ENCODE results near the gene LRMDA.

DNA sequence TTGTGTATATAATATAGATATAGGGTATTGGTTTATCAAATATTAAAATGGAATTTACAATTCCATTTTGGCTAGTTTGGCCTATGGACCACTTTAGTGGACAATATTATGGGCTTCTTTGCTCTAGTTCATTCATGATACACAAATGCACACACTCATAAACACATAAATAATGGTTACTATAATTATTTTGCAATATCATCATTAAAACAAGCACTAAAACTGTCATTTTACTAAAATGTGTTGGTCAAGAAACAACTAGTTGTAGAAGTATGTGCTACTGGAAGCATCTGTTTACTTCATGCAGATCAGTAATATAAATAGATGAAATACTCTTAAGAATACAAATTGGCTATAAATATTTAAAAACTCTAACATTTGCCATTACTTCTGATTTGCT is 1131.9 kb downstream of the LRMDA start:
- TF ChIP-seq, protein P1, sequence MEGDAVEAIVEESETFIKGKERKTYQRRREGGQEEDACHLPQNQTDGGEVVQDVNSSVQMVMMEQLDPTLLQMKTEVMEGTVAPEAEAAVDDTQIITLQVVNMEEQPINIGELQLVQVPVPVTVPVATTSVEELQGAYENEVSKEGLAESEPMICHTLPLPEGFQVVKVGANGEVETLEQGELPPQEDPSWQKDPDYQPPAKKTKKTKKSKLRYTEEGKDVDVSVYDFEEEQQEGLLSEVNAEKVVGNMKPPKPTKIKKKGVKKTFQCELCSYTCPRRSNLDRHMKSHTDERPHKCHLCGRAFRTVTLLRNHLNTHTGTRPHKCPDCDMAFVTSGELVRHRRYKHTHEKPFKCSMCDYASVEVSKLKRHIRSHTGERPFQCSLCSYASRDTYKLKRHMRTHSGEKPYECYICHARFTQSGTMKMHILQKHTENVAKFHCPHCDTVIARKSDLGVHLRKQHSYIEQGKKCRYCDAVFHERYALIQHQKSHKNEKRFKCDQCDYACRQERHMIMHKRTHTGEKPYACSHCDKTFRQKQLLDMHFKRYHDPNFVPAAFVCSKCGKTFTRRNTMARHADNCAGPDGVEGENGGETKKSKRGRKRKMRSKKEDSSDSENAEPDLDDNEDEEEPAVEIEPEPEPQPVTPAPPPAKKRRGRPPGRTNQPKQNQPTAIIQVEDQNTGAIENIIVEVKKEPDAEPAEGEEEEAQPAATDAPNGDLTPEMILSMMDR (IDR thresholded peaks at IDR 0.05): no peak
- no peak for TF ChIP-seq POLR2A (IDR thresholded peaks at IDR 0.05)
